Neural cell (in vitro differentiated cells): Measurements from ENCODE around the gene APP. TPM values are rescaled to one million over a fixed set of nuclear protein-coding genes. Genes with fewer than 3 reads are reported as not detected.

Source experiments
- H2AFZ ChIP-seq: fragments of 200-600, 300-800 bp; sonication (generic), shearing (Covaris generic); 2 replicates; pipeline ENCODE4 v1.6.0; 2014; ENCODE audit warnings: low read depth, mild to moderate bottlenecking, antibody characterized with exemption, low read length, moderate library complexity
- H3F3A ChIP-seq: fragments of 200-600 bp; shearing (Covaris generic); 2 replicates; pipeline ENCODE4 v1.6.1; 2016; ENCODE audit warnings: mild to moderate bottlenecking, moderate library complexity, mixed read lengths, antibody characterized with exemption, low read length; ENCODE audit not compliant: insufficient read depth, poor library complexity, severe bottlenecking
- H3K27ac ChIP-seq: fragments of 200-600, 300-800 bp; sonication (generic), shearing (Covaris generic); 2 replicates; pipeline ENCODE4 v1.5.1; 2014; ENCODE audit warnings: mild to moderate bottlenecking, low read length, moderate library complexity
- H3K27me3 ChIP-seq: fragments of 300-800, 200-600 bp; sonication (generic), shearing (Covaris generic); 2 replicates; pipeline ENCODE4 v1.6.0; 2014; ENCODE audit warnings: mild to moderate bottlenecking, low read depth, low read length, moderate library complexity; ENCODE audit not compliant: insufficient read depth
- H3K36me3 ChIP-seq: fragments of 300-800, 200-600 bp; sonication (generic), shearing (Covaris generic); 2 replicates; pipeline ENCODE4 v1.5.1; 2014; ENCODE audit warnings: mild to moderate bottlenecking, antibody characterized with exemption, low read length, moderate library complexity; ENCODE audit not compliant: insufficient read depth
- H3K4me2 ChIP-seq: fragments of 300-800, 200-600 bp; sonication (generic), shearing (Covaris generic); 2 replicates; pipeline ENCODE4 v1.6.0; 2014; ENCODE audit warnings: mild to moderate bottlenecking, low read length
- H3K4me3 ChIP-seq: fragments of 300-800, 200-600 bp; sonication (generic), shearing (Covaris generic); 2 replicates; pipeline ENCODE4 v1.5.1; 2014; ENCODE audit warnings: mild to moderate bottlenecking, low read length, moderate library complexity
- H3K79me2 ChIP-seq: fragments of 200-600 bp; shearing (Covaris generic); replicated peaks from 2 replicates; pipeline ENCODE4 v1.6.0; 2014; ENCODE audit warnings: mild to moderate bottlenecking, low read length, moderate library complexity; ENCODE audit not compliant: insufficient read depth
- H3K9ac ChIP-seq: fragments of 300-800, 200-600 bp; sonication (generic), shearing (Covaris generic); 2 replicates; pipeline ENCODE4 v1.6.1; 2016; ENCODE audit warnings: mild to moderate bottlenecking, low read length, mixed read lengths
- H3K9me2 ChIP-seq: fragments of 200-600 bp; shearing (Covaris generic); 2 replicates; pipeline ENCODE4 v1.6.1; 2016; ENCODE audit warnings: mild to moderate bottlenecking, low read length, mixed read lengths; ENCODE audit not compliant: insufficient read depth
- H3K9me3 ChIP-seq: fragments of 200-600, 300-800 bp; sonication (generic), shearing (Covaris generic); 2 replicates; pipeline ENCODE4 v1.6.1; 2016; ENCODE audit warnings: mild to moderate bottlenecking, mixed run types, low read length, moderate library complexity, mixed read lengths
- H4K20me1 ChIP-seq: fragments of 200-600 bp; shearing (Covaris generic); 2 replicates; pipeline ENCODE4 v1.6.1; 2016; ENCODE audit warnings: mild to moderate bottlenecking, mixed run types; ENCODE audit not compliant: insufficient read depth
- CTCF ChIP-seq: fragments of 450-650 bp; IDR thresholded peaks from 2 replicates; pipeline ENCODE4 v1.5.1; 2014; ENCODE audit warnings: antibody characterized with exemption, mild to moderate bottlenecking, moderate library complexity; ENCODE audit not compliant: poor library complexity, severe bottlenecking
- EP300 ChIP-seq: fragments of 450-650 bp; conservative IDR thresholded peaks from 2 replicates; pipeline ENCODE4 v1.6.1; 2014; ENCODE audit warnings: antibody characterized with exemption, mild to moderate bottlenecking, moderate library complexity; ENCODE audit not compliant: poor library complexity, severe bottlenecking
- EZH2 ChIP-seq: fragments of 200-600, 300-800 bp; shearing (Covaris generic), sonication (generic); IDR thresholded peaks from 2 replicates; pipeline ENCODE4 v1.6.1; 2014; ENCODE audit warnings: antibody characterized with exemption, low read length, borderline replicate concordance, mild to moderate bottlenecking; ENCODE audit not compliant: insufficient read depth, poor library complexity, severe bottlenecking
- MXI1 ChIP-seq: fragments of 450-650 bp; conservative IDR thresholded peaks from 2 replicates; pipeline ENCODE4 v1.6.1; 2014; ENCODE audit warnings: antibody characterized with exemption, mild to moderate bottlenecking; ENCODE audit not compliant: poor library complexity, severe bottlenecking
- POLR2AphosphoS5 ChIP-seq: IDR thresholded peaks from 2 replicates; pipeline ENCODE4 v1.6.1; 2012
- RAD21 ChIP-seq: fragments of 450-650 bp; conservative IDR thresholded peaks from 2 replicates; pipeline ENCODE4 v1.6.1; 2014; ENCODE audit warnings: antibody characterized with exemption, mild to moderate bottlenecking, moderate library complexity
- REST ChIP-seq: IDR thresholded peaks from 2 replicates; pipeline ENCODE4 v1.6.1; 2012; ENCODE audit warnings: borderline replicate concordance
- SMC3 ChIP-seq: fragments of 450-650 bp; conservative IDR thresholded peaks from 2 replicates; pipeline ENCODE4 v1.6.1; 2014; ENCODE audit warnings: antibody characterized with exemption, mild to moderate bottlenecking, moderate library complexity; ENCODE audit not compliant: poor library complexity
- TAF1 ChIP-seq: IDR thresholded peaks from 2 replicates; pipeline ENCODE4 v1.6.1; 2012; ENCODE audit warnings: low read depth
- polyA plus RNA-seq: library from polyadenylated mRNA; depleted of rRNA; stranded (reverse); fragments of >200 nt; gene quantifications from 2 replicates; pipeline ENCODE4 v1.2.3, GENCODE V29; 2014

The APP gene
- polyA plus RNA-seq, 1 donor from 2014 or later: 470 TPM

- H3K4me3 ChIP-seq: no peak overlapping the region
- H3K27ac ChIP-seq: no peak overlapping the region
- H3K9me2 ChIP-seq: no peaks in the 10 kb centered on the region
- no peaks in the 10 kb centered on the region for H3K9me3 ChIP-seq
- H3K4me2 ChIP-seq: no peak overlapping the region
- no peaks in the 10 kb centered on the region for H3K36me3 ChIP-seq
- peaks cover 54% of the 10 kb centered on the region for H3K79me2 ChIP-seq
- no peak for TF ChIP-seq TAF1
- TF ChIP-seq RAD21: no peak
- no peak for TF ChIP-seq EZH2
- no peak for TF ChIP-seq EP300
- TF ChIP-seq REST: no peak
- no peak for TF ChIP-seq SMC3
- no peak for TF ChIP-seq CTCF
- no peak for TF ChIP-seq POLR2AphosphoS5
- TF ChIP-seq MXI1: no peak
- H4K20me1 ChIP-seq: no peaks in the 10 kb centered on the region
- H2AFZ ChIP-seq: no peak overlapping the region
- H3K9ac ChIP-seq: no peak overlapping the region
- no peaks in the 10 kb centered on the region for H3F3A ChIP-seq
- H3K27me3 ChIP-seq: no peaks in the 10 kb centered on the region
Measured at GRCh38 chr21:26079366-26079765, 91.2 kb downstream of the APP start.

DNA sequence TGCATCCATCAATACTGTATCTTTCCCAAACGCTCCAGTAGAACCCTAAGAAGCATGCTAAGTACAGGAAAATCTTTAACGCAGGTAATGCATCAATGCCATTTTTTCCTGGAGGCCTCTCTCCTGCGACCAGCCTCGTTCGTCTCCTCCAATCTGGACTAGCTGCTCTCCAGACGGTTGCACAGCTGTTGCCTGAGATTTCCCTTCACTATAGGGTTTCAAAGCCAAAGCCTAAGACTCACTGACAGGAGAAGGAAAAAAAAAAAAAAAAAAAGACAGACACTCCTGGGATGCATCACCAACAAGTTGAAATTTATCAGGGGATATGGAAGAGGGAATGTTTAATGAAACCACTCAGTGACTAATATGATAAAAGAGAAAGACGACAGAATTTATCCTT, 93.0 kb downstream of the APP start:
- H3K9me3 ChIP-seq: no peaks in the 10 kb centered on the region
- no peaks in the 10 kb centered on the region for H4K20me1 ChIP-seq
- no peak overlapping the region for H3K4me2 ChIP-seq
- no peak overlapping the region for H3K4me3 ChIP-seq
- H2AFZ ChIP-seq: no peak overlapping the region
- H3K9me2 ChIP-seq: no peaks in the 10 kb centered on the region
- no peak overlapping the region for H3K27ac ChIP-seq
- H3F3A ChIP-seq: no peaks in the 10 kb centered on the region
- no peaks in the 10 kb centered on the region for H3K36me3 ChIP-seq
- H3K27me3 ChIP-seq: no peaks in the 10 kb centered on the region
- no peak overlapping the region for H3K9ac ChIP-seq
- TF ChIP-seq POLR2AphosphoS5 (no peak), CTCF (no peak), EP300 (no peak), SMC3 (no peak), MXI1 (no peak), EZH2 (no peak), REST (no peak), RAD21 (no peak), TAF1 (no peak)
- H3K79me2 ChIP-seq: peaks cover 61% of the 10 kb centered on the region
